Measurements from ENCODE around the gene INTS6L.

INTS6L gene

GRCh38 chrX:135489542-135489941 is 30.9 kb upstream of the INTS6L start:
- no peak for DNase-seq (ENCODE audit: low spot score)
- Histone ChIP-seq H3K27ac (no peak overlapping the region), H3K4me3 (no peak overlapping the region)
- TF ChIP-seq CTCF (IDR thresholded peaks at IDR 0.05): no peak

- DNase-seq (ENCODE audit: low spot score): no peak
- TF ChIP-seq CTCF (IDR thresholded peaks at IDR 0.05): no peak
- no peak overlapping the region for H3K4me3 ChIP-seq
- H3K27ac ChIP-seq: no peak overlapping the region
Observed at GRCh38 chrX:135490979-135491514, 29.4 kb upstream of the INTS6L start.

GRCh38 chrX:135494453-135494852 is 26.0 kb upstream of the INTS6L start:
- no peak for TF ChIP-seq CTCF (IDR thresholded peaks at IDR 0.05)
- no peak overlapping the region for H3K4me3 ChIP-seq
- DNase-seq (ENCODE audit: low spot score): no peak
- no peak overlapping the region for H3K27ac ChIP-seq

GRCh38 chrX:135497736-135498135 is 22.7 kb upstream of the INTS6L start:
- H3K27ac ChIP-seq: no peak overlapping the region
- no peak for TF ChIP-seq CTCF (IDR thresholded peaks at IDR 0.05)
- no peak overlapping the region for H3K4me3 ChIP-seq
- no peak for DNase-seq (ENCODE audit: low spot score)

GRCh38 chrX:135498236-135498635 is 22.2 kb upstream of the INTS6L start:
- no peak for TF ChIP-seq CTCF (IDR thresholded peaks at IDR 0.05)
- H3K4me3 ChIP-seq: no peak overlapping the region
- H3K27ac ChIP-seq: no peak overlapping the region
- no peak for DNase-seq (ENCODE audit: low spot score)

GRCh38 chrX:135505351-135505750 is 15.1 kb upstream of the INTS6L start:
- H3K4me3 ChIP-seq: no peak overlapping the region
- TF ChIP-seq CTCF (IDR thresholded peaks at IDR 0.05): no peak
- no peak for DNase-seq (ENCODE audit: low spot score)
- no peak overlapping the region for H3K27ac ChIP-seq

- DNase-seq (ENCODE audit: low spot score): no peak
- Histone ChIP-seq H3K27ac (no peak overlapping the region), H3K4me3 (no peak overlapping the region)
- TF ChIP-seq CTCF (IDR thresholded peaks at IDR 0.05): no peak
Observed at GRCh38 chrX:135509885-135510284, 10.6 kb upstream of the INTS6L start.

Data from coronary artery (tissue), 2 donors.